ENCODE data around the gene CFAP77.

- TF ChIP-seq, protein P1, sequence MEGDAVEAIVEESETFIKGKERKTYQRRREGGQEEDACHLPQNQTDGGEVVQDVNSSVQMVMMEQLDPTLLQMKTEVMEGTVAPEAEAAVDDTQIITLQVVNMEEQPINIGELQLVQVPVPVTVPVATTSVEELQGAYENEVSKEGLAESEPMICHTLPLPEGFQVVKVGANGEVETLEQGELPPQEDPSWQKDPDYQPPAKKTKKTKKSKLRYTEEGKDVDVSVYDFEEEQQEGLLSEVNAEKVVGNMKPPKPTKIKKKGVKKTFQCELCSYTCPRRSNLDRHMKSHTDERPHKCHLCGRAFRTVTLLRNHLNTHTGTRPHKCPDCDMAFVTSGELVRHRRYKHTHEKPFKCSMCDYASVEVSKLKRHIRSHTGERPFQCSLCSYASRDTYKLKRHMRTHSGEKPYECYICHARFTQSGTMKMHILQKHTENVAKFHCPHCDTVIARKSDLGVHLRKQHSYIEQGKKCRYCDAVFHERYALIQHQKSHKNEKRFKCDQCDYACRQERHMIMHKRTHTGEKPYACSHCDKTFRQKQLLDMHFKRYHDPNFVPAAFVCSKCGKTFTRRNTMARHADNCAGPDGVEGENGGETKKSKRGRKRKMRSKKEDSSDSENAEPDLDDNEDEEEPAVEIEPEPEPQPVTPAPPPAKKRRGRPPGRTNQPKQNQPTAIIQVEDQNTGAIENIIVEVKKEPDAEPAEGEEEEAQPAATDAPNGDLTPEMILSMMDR (IDR thresholded peaks at IDR 0.05): no peak
- TF ChIP-seq POLR2A (IDR thresholded peaks at IDR 0.05): no peak
These were observed 51.4 kb downstream of the CFAP77 start for GRCh38 chr9:132461281-132461896.

Data from prostate gland (tissue), 2 donors.